Measurements from ENCODE around the gene MOB3B.

The MOB3B gene

GRCh38 chr9:27361492-27361891 lies 168.1 kb downstream of the MOB3B start:
- DNase-seq (ENCODE audit: low read depth), result no peak

GRCh38 chr9:27359763-27360162 lies 169.9 kb downstream of the MOB3B start:
- no peak for DNase-seq (ENCODE audit: low read depth)

GRCh38 chr9:27358007-27358406 lies 171.6 kb downstream of the MOB3B start:
- DNase-seq (ENCODE audit: low read depth), result no peak

- DNase-seq (ENCODE audit: low read depth), result no peak
Measured at GRCh38 chr9:27356446-27356845, 173.2 kb downstream of the MOB3B start.

GRCh38 chr9:27355166-27355565 lies 174.4 kb downstream of the MOB3B start:
- DNase-seq (ENCODE audit: low read depth), result no peak

- DNase-seq (ENCODE audit: low read depth), result no peak
Measured at GRCh38 chr9:27353474-27354229, 176.0 kb downstream of the MOB3B start.

- no peak for DNase-seq (ENCODE audit: low read depth)
Measured at GRCh38 chr9:27353166-27353473, 176.5 kb downstream of the MOB3B start.

GRCh38 chr9:27352457-27353165 lies 177.0 kb downstream of the MOB3B start:
- no peak for DNase-seq (ENCODE audit: low read depth)

GRCh38 chr9:27351438-27351837 lies 178.2 kb downstream of the MOB3B start:
- no peak for DNase-seq (ENCODE audit: low read depth)

GRCh38 chr9:27350382-27350976 lies 179.1 kb downstream of the MOB3B start:
- DNase-seq (ENCODE audit: low read depth), result no peak

GRCh38 chr9:27349698-27350080 lies 179.9 kb downstream of the MOB3B start:
- DNase-seq (ENCODE audit: low read depth), result no peak

- DNase-seq (ENCODE audit: low read depth), result no peak
Measured at GRCh38 chr9:27348785-27349697, 180.6 kb downstream of the MOB3B start.

GRCh38 chr9:27347889-27348288 lies 181.7 kb downstream of the MOB3B start:
- DNase-seq (ENCODE audit: low read depth), result no peak

GRCh38 chr9:27344776-27345175 lies 184.8 kb downstream of the MOB3B start:
- no peak for DNase-seq (ENCODE audit: low read depth)

- no peak for DNase-seq (ENCODE audit: low read depth)
Measured at GRCh38 chr9:27341545-27342294, 187.9 kb downstream of the MOB3B start.

GRCh38 chr9:27340961-27341511 lies 188.6 kb downstream of the MOB3B start:
- no peak for DNase-seq (ENCODE audit: low read depth)

GRCh38 chr9:27340285-27340674 lies 189.3 kb downstream of the MOB3B start:
- DNase-seq (ENCODE audit: low read depth), result no peak

GRCh38 chr9:27339661-27340284 lies 189.8 kb downstream of the MOB3B start:
- DNase-seq (ENCODE audit: low read depth), result no peak

- DNase-seq (ENCODE audit: low read depth), result no peak
Measured at GRCh38 chr9:27338527-27338903, 191.1 kb downstream of the MOB3B start.

- DNase-seq (ENCODE audit: low read depth), result no peak
Measured at GRCh38 chr9:27337833-27338526, 191.6 kb downstream of the MOB3B start.
